Measurements from ENCODE around the gene IRAK1. TPM values are rescaled to one million over a fixed set of nuclear protein-coding genes. Genes with fewer than 3 reads are reported as not detected.

Gene IRAK1
- polyA plus RNA-seq, 2 donors = 58.8 to 61.8 TPM

- peaks cover 0 to 7% of the 10 kb centered on the region in 2 donors for H3K4me1 ChIP-seq (ENCODE audit: control insufficient read depth in 2 of 2, insufficient read depth in 2 of 2, low read length in 1 of 2)
Observed at GRCh38 chrX:154043003-154043763, 23.5 kb upstream of the IRAK1 start.

DNA sequence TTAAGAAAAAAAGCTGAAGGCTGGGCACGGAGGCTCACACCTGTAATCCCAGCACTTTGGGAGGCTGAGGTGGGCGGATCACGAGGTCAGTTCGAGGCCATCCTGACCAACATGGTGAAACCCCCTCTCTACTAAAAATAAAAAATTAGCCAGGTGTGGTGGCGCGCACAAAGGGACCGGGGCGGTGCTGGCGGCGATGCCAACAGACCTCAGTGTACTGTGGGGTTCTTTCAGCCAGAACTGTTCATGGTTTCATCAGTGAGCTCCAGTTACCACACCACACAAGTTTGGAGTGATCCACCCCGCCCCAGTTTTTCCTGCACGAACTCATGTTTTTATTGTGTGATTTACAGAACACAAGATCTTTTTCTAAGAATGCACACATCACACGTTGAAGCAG lies 21.2 kb upstream of the IRAK1 start:
- no peaks in the 10 kb centered on the region for H3K36me3 ChIP-seq (ENCODE audit: control insufficient read depth in 2 of 2, insufficient read depth in 2 of 2, low read length in 1 of 2)
- no peak overlapping the region for H3K27ac ChIP-seq (ENCODE audit: low read depth in 2 of 2, low read length in 1 of 2)
- no peak overlapping the region for H3K4me3 ChIP-seq (ENCODE audit: low read depth in 1 of 2, low read length in 2 of 2)
- 84% methylated on average over 13 of the region's 13 CpGs for WGBS, 2 donors
- H3K27me3 ChIP-seq (ENCODE audit: control insufficient read depth in 1 of 2, insufficient read depth in 2 of 2, low read length in 2 of 2) = no peaks in the 10 kb centered on the region
- no peaks in the 10 kb centered on the region for H3K9me3 ChIP-seq (ENCODE audit: control insufficient read depth in 2 of 2, insufficient read depth in 1 of 2, low read depth in 1 of 2, low read length in 1 of 2)
- H3K4me1 ChIP-seq (ENCODE audit: control insufficient read depth in 2 of 2, insufficient read depth in 2 of 2, low read length in 1 of 2) = peaks cover 0 to 2% of the 10 kb centered on the region in 2 donors

More at GRCh38 chrX:154043003-154043763, 23.5 kb upstream of the IRAK1 start:
- H3K27ac ChIP-seq (ENCODE audit: low read depth in 2 of 2, low read length in 1 of 2) = no peak overlapping the region
- H3K9me3 ChIP-seq (ENCODE audit: control insufficient read depth in 2 of 2, insufficient read depth in 1 of 2, low read depth in 1 of 2, low read length in 1 of 2) = no peaks in the 10 kb centered on the region
- H3K4me3 ChIP-seq (ENCODE audit: low read depth in 1 of 2, low read length in 2 of 2) = no peak overlapping the region
- H3K27me3 ChIP-seq (ENCODE audit: control insufficient read depth in 1 of 2, insufficient read depth in 2 of 2, low read length in 2 of 2) = no peaks in the 10 kb centered on the region
- WGBS, 2 donors = 69 to 79% methylated on average over 5 of the region's 5 CpGs
- H3K36me3 ChIP-seq (ENCODE audit: control insufficient read depth in 2 of 2, insufficient read depth in 2 of 2, low read length in 1 of 2) = no peaks in the 10 kb centered on the region

DNA sequence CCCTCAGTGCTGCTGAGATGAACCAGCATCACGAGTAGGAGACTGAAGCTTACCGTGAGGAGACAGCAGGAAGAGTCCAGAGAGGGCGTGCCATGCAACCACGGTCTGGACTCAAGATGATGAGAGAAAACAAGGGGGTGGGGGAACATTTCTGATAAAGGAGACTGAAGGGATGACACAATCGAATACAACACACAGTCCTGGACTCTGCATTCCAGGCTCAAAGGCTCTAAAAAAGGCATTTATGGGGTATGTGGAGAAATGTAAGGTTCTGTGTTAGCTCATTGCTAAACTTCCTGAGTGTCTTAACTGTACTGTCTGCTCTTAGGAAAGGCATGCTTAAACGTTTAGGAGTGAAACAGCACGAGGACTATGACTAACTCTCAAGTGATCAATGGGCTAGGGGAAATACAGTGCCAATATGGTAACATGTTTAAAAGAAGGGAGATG lies 20.6 kb upstream of the IRAK1 start:
- no peaks in the 10 kb centered on the region for H3K36me3 ChIP-seq (ENCODE audit: control insufficient read depth in 2 of 2, insufficient read depth in 2 of 2, low read length in 1 of 2)
- H3K4me1 ChIP-seq (ENCODE audit: control insufficient read depth in 2 of 2, insufficient read depth in 2 of 2, low read length in 1 of 2) = peaks cover 0 to 2% of the 10 kb centered on the region in 2 donors
- no peak overlapping the region for H3K27ac ChIP-seq (ENCODE audit: low read depth in 2 of 2, low read length in 1 of 2)
- 46 to 50% methylated on average over 7 of the region's 7 CpGs for whole genome bisulfite sequencing, 2 donors
- H3K4me3 ChIP-seq (ENCODE audit: low read depth in 1 of 2, low read length in 2 of 2) = no peak overlapping the region
- H3K27me3 ChIP-seq (ENCODE audit: control insufficient read depth in 1 of 2, insufficient read depth in 2 of 2, low read length in 2 of 2) = no peaks in the 10 kb centered on the region
- H3K9me3 ChIP-seq (ENCODE audit: control insufficient read depth in 2 of 2, insufficient read depth in 1 of 2, low read depth in 1 of 2, low read length in 1 of 2) = no peaks in the 10 kb centered on the region

GRCh38 chrX:154039577-154039976 lies 19.9 kb upstream of the IRAK1 start:
- Histone ChIP-seq H3K27ac (ENCODE audit: low read depth in 2 of 2, low read length in 1 of 2) (no peak overlapping the region), H3K9me3 (ENCODE audit: control insufficient read depth in 2 of 2, insufficient read depth in 1 of 2, low read depth in 1 of 2, low read length in 1 of 2) (no peaks in the 10 kb centered on the region), H3K4me3 (ENCODE audit: low read depth in 1 of 2, low read length in 2 of 2) (no peak overlapping the region), H3K4me1 (ENCODE audit: control insufficient read depth in 2 of 2, insufficient read depth in 2 of 2, low read length in 1 of 2) (peaks cover 0 to 2% of the 10 kb centered on the region in 2 donors), H3K36me3 (ENCODE audit: control insufficient read depth in 2 of 2, insufficient read depth in 2 of 2, low read length in 1 of 2) (no peaks in the 10 kb centered on the region), H3K27me3 (ENCODE audit: control insufficient read depth in 1 of 2, insufficient read depth in 2 of 2, low read length in 2 of 2) (no peaks in the 10 kb centered on the region)
- 86 to 90% methylated on average over 11 of the region's 11 CpGs for WGBS, 2 donors

DNA sequence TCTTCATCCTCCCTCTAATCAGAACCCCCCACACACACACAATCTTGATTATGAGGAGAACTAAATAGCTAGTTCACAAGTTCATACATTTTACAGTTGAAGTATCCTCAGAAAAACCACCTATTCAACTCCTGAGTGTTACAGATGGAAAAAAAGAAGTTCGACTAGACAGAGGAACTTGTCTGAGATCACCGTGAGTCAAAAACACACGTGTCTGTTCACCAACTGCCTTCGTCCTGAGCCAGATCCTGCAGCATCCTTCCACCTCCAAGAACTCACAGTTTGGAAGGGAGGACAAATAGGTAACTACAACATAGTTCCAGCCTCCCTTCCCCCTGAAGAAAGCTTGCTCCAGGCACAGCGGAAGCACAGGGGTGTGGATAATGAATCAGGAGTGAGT lies 19.0 kb upstream of the IRAK1 start:
- Histone ChIP-seq H3K4me3 (ENCODE audit: low read depth in 1 of 2, low read length in 2 of 2) (no peak overlapping the region), H3K27me3 (ENCODE audit: control insufficient read depth in 1 of 2, insufficient read depth in 2 of 2, low read length in 2 of 2) (peaks cover 0 to under 1% of the 10 kb centered on the region in 2 donors), H3K4me1 (ENCODE audit: control insufficient read depth in 2 of 2, insufficient read depth in 2 of 2, low read length in 1 of 2) (peaks cover 0 to 2% of the 10 kb centered on the region in 2 donors), H3K36me3 (ENCODE audit: control insufficient read depth in 2 of 2, insufficient read depth in 2 of 2, low read length in 1 of 2) (no peaks in the 10 kb centered on the region), H3K9me3 (ENCODE audit: control insufficient read depth in 2 of 2, insufficient read depth in 1 of 2, low read depth in 1 of 2, low read length in 1 of 2) (no peaks in the 10 kb centered on the region), H3K27ac (ENCODE audit: low read depth in 2 of 2, low read length in 1 of 2) (no peak overlapping the region)
- WGBS, 2 donors = 72 to 77% methylated on average over 5 of the region's 5 CpGs

DNA sequence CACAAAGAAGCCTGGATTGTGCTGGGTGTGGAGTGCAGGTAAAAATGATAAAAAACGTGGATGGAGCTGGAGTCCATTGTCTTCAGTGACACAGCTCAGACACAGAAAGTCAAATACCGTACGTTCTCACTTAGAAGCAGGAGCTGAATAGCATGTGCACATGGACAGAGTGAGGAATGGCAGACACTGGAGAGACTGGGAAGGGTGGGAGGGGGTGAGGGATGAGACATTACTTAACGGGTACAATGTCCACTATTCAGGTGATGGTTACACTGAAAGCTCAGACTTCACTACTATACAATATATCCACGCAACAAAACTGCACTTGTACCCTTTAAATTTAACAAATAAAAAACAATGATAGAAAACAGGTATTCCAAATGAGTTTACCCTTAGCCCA lies 18.1 kb upstream of the IRAK1 start:
- no peak overlapping the region for H3K27ac ChIP-seq (ENCODE audit: low read depth in 2 of 2, low read length in 1 of 2)
- no peak overlapping the region for H3K4me3 ChIP-seq (ENCODE audit: low read depth in 1 of 2, low read length in 2 of 2)
- H3K36me3 ChIP-seq (ENCODE audit: control insufficient read depth in 2 of 2, insufficient read depth in 2 of 2, low read length in 1 of 2) = no peaks in the 10 kb centered on the region
- 77 to 83% methylated on average over 5 of the region's 5 CpGs for WGBS, 2 donors
- H3K4me1 ChIP-seq (ENCODE audit: control insufficient read depth in 2 of 2, insufficient read depth in 2 of 2, low read length in 1 of 2) = peaks cover 0 to 2% of the 10 kb centered on the region in 2 donors
- H3K9me3 ChIP-seq (ENCODE audit: control insufficient read depth in 2 of 2, insufficient read depth in 1 of 2, low read depth in 1 of 2, low read length in 1 of 2) = no peaks in the 10 kb centered on the region
- H3K27me3 ChIP-seq (ENCODE audit: control insufficient read depth in 1 of 2, insufficient read depth in 2 of 2, low read length in 2 of 2) = peaks cover 0 to 6% of the 10 kb centered on the region in 2 donors

DNA sequence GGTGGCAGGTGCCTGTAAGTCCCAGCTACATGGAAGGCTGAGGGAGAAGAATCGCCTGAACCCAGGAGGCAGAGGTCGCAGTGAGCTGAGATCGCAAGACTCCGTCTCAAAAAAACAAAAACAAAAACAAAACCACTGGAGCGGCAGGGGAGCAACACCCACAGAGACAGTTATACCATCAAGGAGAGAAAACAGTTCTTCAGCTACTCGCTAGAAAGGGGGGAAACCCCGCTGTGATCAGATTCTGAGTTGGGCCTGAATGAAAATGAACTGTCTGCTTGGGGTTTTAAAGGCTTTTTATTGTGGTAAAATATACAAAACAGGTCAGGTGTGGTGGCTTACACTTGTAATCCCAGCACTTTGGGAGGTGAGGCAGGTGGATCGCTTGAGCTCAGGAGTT lies 16.8 kb upstream of the IRAK1 start:
- H3K27me3 ChIP-seq (ENCODE audit: control insufficient read depth in 1 of 2, insufficient read depth in 2 of 2, low read length in 2 of 2) = peaks cover 0 to 13% of the 10 kb centered on the region in 2 donors
- no peak overlapping the region for H3K27ac ChIP-seq (ENCODE audit: low read depth in 2 of 2, low read length in 1 of 2)
- WGBS, 2 donors = 79 to 92% methylated on average over 8 of the region's 8 CpGs
- H3K9me3 ChIP-seq (ENCODE audit: control insufficient read depth in 2 of 2, insufficient read depth in 1 of 2, low read depth in 1 of 2, low read length in 1 of 2) = no peaks in the 10 kb centered on the region
- no peak overlapping the region for H3K4me3 ChIP-seq (ENCODE audit: low read depth in 1 of 2, low read length in 2 of 2)
- H3K36me3 ChIP-seq (ENCODE audit: control insufficient read depth in 2 of 2, insufficient read depth in 2 of 2, low read length in 1 of 2) = peaks cover 0 to 7% of the 10 kb centered on the region in 2 donors
- peaks cover 0 to 2% of the 10 kb centered on the region in 2 donors for H3K4me1 ChIP-seq (ENCODE audit: control insufficient read depth in 2 of 2, insufficient read depth in 2 of 2, low read length in 1 of 2)

DNA sequence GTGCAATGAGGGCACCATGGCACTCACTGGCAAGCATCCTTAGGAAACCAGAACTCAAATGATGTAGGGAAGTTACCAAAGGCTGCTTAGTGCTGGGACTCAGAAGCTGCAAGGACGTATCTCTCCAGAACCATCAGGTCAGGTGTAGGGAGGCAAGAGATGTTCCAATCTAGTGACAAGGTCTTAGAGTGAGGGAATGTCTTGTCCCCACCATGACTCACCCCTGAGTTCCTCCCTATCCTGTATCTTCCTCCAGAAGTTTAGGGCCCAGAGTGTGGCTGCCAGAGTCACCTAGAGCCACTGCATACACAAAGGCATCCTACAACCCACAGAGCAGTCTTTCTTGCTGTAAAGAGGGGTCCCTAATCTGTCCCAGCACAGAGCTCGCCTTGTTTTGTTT lies 14.1 kb upstream of the IRAK1 start:
- Histone ChIP-seq H3K9me3 (ENCODE audit: control insufficient read depth in 2 of 2, insufficient read depth in 1 of 2, low read depth in 1 of 2, low read length in 1 of 2) (no peaks in the 10 kb centered on the region), H3K4me3 (ENCODE audit: low read depth in 1 of 2, low read length in 2 of 2) (no peak overlapping the region), H3K4me1 (ENCODE audit: control insufficient read depth in 2 of 2, insufficient read depth in 2 of 2, low read length in 1 of 2) (no peaks in the 10 kb centered on the region), H3K27ac (ENCODE audit: low read depth in 2 of 2, low read length in 1 of 2) (no peak overlapping the region), H3K27me3 (ENCODE audit: control insufficient read depth in 1 of 2, insufficient read depth in 2 of 2, low read length in 2 of 2) (peaks cover 0 to 13% of the 10 kb centered on the region in 2 donors), H3K36me3 (ENCODE audit: control insufficient read depth in 2 of 2, insufficient read depth in 2 of 2, low read length in 1 of 2) (peaks cover 0 to 16% of the 10 kb centered on the region in 2 donors)
- WGBS, 2 donors = 96 to 97% methylated on average over 2 of the region's 2 CpGs

DNA sequence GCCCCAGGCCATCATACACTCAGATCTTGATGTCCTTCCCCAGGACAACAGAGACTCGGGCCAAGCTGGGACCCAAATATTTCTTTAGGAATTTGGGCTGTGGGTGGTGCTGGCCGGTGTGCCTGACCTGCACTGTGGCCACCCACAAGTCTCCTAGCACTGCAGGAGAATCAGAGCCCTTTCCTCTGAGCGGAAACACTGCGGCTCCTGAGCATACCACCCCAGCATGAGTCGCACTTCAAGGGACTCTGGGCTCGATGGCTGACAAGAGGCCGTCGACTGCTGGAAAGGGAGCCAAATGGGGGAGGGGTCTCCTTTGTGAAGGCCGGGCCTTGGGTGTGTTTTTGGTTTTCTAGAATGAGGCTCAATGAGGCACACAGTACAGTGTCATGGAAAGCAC lies 13.0 kb upstream of the IRAK1 start:
- Histone ChIP-seq H3K4me3 (ENCODE audit: low read depth in 1 of 2, low read length in 2 of 2) (no peak overlapping the region), H3K4me1 (ENCODE audit: control insufficient read depth in 2 of 2, insufficient read depth in 2 of 2, low read length in 1 of 2) (no peaks in the 10 kb centered on the region), H3K36me3 (ENCODE audit: control insufficient read depth in 2 of 2, insufficient read depth in 2 of 2, low read length in 1 of 2) (peaks cover 0 to 21% of the 10 kb centered on the region in 2 donors), H3K27me3 (ENCODE audit: control insufficient read depth in 1 of 2, insufficient read depth in 2 of 2, low read length in 2 of 2) (peaks cover 0 to 13% of the 10 kb centered on the region in 2 donors), H3K9me3 (ENCODE audit: control insufficient read depth in 2 of 2, insufficient read depth in 1 of 2, low read depth in 1 of 2, low read length in 1 of 2) (no peaks in the 10 kb centered on the region), H3K27ac (ENCODE audit: low read depth in 2 of 2, low read length in 1 of 2) (no peak overlapping the region)
- WGBS, 2 donors = 71 to 74% methylated on average over 9 of the region's 9 CpGs

GRCh38 chrX:154032160-154032559 lies 12.5 kb upstream of the IRAK1 start:
- WGBS, 2 donors = 85 to 91% methylated on average over 11 of the region's 11 CpGs
- Histone ChIP-seq H3K36me3 (ENCODE audit: control insufficient read depth in 2 of 2, insufficient read depth in 2 of 2, low read length in 1 of 2) (peaks cover 0 to 21% of the 10 kb centered on the region in 2 donors), H3K4me1 (ENCODE audit: control insufficient read depth in 2 of 2, insufficient read depth in 2 of 2, low read length in 1 of 2) (no peaks in the 10 kb centered on the region), H3K27ac (ENCODE audit: low read depth in 2 of 2, low read length in 1 of 2) (no peak overlapping the region), H3K4me3 (ENCODE audit: low read depth in 1 of 2, low read length in 2 of 2) (no peak overlapping the region), H3K9me3 (ENCODE audit: control insufficient read depth in 2 of 2, insufficient read depth in 1 of 2, low read depth in 1 of 2, low read length in 1 of 2) (no peaks in the 10 kb centered on the region), H3K27me3 (ENCODE audit: control insufficient read depth in 1 of 2, insufficient read depth in 2 of 2, low read length in 2 of 2) (peaks cover 0 to 13% of the 10 kb centered on the region in 2 donors)

All from esophagus (tissue), 2 donors.